Uterus (tissue), 2 donors: ENCODE results near the gene PSMB3.

Experiments used
- CTCF ChIP-seq, 4 experiments: fragments of 200-600 bp in 2 of 4; fragments of 450-650 bp in 2 of 4; sonication (generic) in 2 of 4; IDR thresholded peaks; one replicate each; pipeline ENCODE4 v1.5.1; 2016 to 2019; ENCODE audit warnings: antibody characterized with exemption in 4 of 4, mild to moderate bottlenecking in 2 of 4, moderate library complexity in 1 of 4
- POLR2A ChIP-seq, 2 donors: fragments of 450-650 bp; IDR thresholded peaks; one replicate each; pipeline ENCODE4 v1.6.1; 2016; ENCODE audit warnings: antibody characterized with exemption in 2 of 2, mild to moderate bottlenecking in 1 of 2, moderate library complexity in 1 of 2

- no peak for TF ChIP-seq POLR2A (IDR thresholded peaks at IDR 0.05)
- no peak for TF ChIP-seq CTCF (IDR thresholded peaks at IDR 0.05)
Measured at GRCh38 chr17:38720941-38721340, 31.6 kb upstream of the PSMB3 start.
